NCI-H2029 (cell line): Measurements from ENCODE around the gene SDK1.
"Not testable (repeated sequence)": the region's sequence is repeated elsewhere in the genome, so short reads cannot be mapped to it uniquely, and the experiment has no call there.

Experiments used
- DNase-seq: peaks from one replicate; lab custom pipeline; 2025; lab: John Stamatoyannopoulos, UW

SDK1 gene

GRCh38 chr7:3673524-3673923, 372.5 kb downstream of the SDK1 start:
- no peak for DNase-seq

- no peak for DNase-seq
Measured at GRCh38 chr7:3678314-3678810, 377.3 kb downstream of the SDK1 start.

- no peak for DNase-seq
Measured at GRCh38 chr7:3682028-3682710, 381.1 kb downstream of the SDK1 start.

GRCh38 chr7:3683546-3684539, 382.8 kb downstream of the SDK1 start:
- DNase-seq: no peak

- DNase-seq: no peak
Measured at GRCh38 chr7:3688071-3688470, 387.0 kb downstream of the SDK1 start.

- DNase-seq: no peak
Measured at GRCh38 chr7:3688842-3689241, 387.8 kb downstream of the SDK1 start.

GRCh38 chr7:3691478-3692158, 390.6 kb downstream of the SDK1 start:
- no peak for DNase-seq

- no peak for DNase-seq
Measured at GRCh38 chr7:3695602-3696001, 394.6 kb downstream of the SDK1 start.

GRCh38 chr7:3696113-3696512, 395.1 kb downstream of the SDK1 start:
- no peak for DNase-seq

GRCh38 chr7:3697472-3697871, 396.4 kb downstream of the SDK1 start:
- DNase-seq: no peak

GRCh38 chr7:3705258-3705657, 404.2 kb downstream of the SDK1 start:
- no peak for DNase-seq

- not testable (repeated sequence) for DNase-seq
Measured at GRCh38 chr7:3706091-3706490, 405.0 kb downstream of the SDK1 start.

- no peak for DNase-seq
Measured at GRCh38 chr7:3710122-3710521, 409.1 kb downstream of the SDK1 start.

- no peak for DNase-seq
Measured at GRCh38 chr7:3710531-3710930, 409.5 kb downstream of the SDK1 start.

- DNase-seq: no peak
Measured at GRCh38 chr7:3712841-3713240, 411.8 kb downstream of the SDK1 start.

GRCh38 chr7:3721422-3721821, 420.4 kb downstream of the SDK1 start:
- no peak for DNase-seq

GRCh38 chr7:3722396-3722922, 421.4 kb downstream of the SDK1 start:
- no peak for DNase-seq

- DNase-seq: no peak
Measured at GRCh38 chr7:3725155-3726059, 424.4 kb downstream of the SDK1 start.

GRCh38 chr7:3730276-3730675, 429.2 kb downstream of the SDK1 start:
- DNase-seq: no peak

GRCh38 chr7:3732395-3733005, 431.4 kb downstream of the SDK1 start:
- no peak for DNase-seq
